Kidney epithelial cell (primary cell): Measurements from ENCODE around the gene CORO7. TPM values are rescaled to one million over a fixed set of nuclear protein-coding genes. Genes with fewer than 3 reads are reported as not detected.

Experiments
- DNase-seq: peaks from one replicate; pipeline ENCODE4 v3.0.0-alpha.2; 2010; ENCODE audit warnings: low read depth
- H3K27me3 ChIP-seq: 2 replicates; pipeline ENCODE4 v1.6.0; 2011; ENCODE audit warnings: low read length; ENCODE audit not compliant: control insufficient read depth, insufficient read depth
- H3K36me3 ChIP-seq: 2 replicates; pipeline ENCODE4 v1.5.1; 2011; ENCODE audit warnings: low read length; ENCODE audit not compliant: control insufficient read depth, insufficient read depth
- H3K4me3 ChIP-seq: 2 replicates; pipeline ENCODE4 v1.5.1; 2011; ENCODE audit warnings: low read depth, mild to moderate bottlenecking, control low read depth, low read length
- total RNA-seq: library from RNA; depleted of rRNA; stranded (reverse); fragments of >200 nt; gene quantifications from 2 replicates; pipeline ENCODE4 v1.2.3, GENCODE V29; 2015
- TF ChIP-seq, protein P1 (sequence below): IDR thresholded peaks from 2 replicates; pipeline ENCODE4 v1.5.1; 2011; ENCODE audit warnings: mild to moderate bottlenecking, moderate library complexity, low read length, control low read depth, inconsistent platforms; ENCODE audit not compliant: insufficient read depth, poor library complexity, severe bottlenecking

CORO7 gene
- total RNA-seq, 1 donor from 2014 or later: 57.3 TPM

DNA sequence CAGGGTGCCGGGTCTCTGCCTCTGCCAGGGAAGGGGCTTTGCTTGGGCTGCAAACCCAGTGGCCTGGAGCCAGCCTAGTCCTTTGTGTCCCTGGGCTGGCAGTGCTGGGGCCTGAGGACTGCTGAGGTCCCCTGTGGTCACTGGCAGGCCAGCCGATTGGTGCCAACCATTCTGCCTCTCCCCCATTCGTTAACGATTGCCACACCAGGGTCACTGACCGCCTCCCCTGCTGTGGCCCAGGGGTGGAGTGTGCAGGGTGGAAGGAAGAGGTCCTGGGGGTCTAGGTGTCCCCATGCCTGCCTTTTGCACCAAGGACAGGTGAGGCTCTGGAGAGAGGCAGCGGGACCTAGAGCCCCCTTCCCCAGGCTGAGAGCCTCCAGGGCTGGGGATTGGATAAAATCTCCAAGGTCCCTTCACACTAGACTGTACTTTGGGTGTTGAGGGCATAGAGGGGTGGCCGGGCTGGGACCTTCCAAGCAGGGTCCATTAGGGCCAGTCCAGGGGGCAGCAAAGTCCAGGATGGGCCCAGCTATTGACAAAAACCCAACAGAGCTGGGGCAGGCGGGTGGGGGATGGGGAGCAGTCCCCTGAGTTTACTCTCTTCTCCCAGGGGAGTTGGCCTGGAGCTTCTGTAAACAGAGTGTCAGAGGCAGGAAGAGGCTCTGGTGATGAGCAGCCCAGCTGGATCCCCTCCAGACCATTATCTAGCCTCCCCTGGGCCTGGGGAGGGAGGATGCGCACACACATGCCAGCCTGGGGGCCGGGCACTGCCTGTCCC, 43.6 kb downstream of the CORO7 start:
- TF ChIP-seq, protein P1, sequence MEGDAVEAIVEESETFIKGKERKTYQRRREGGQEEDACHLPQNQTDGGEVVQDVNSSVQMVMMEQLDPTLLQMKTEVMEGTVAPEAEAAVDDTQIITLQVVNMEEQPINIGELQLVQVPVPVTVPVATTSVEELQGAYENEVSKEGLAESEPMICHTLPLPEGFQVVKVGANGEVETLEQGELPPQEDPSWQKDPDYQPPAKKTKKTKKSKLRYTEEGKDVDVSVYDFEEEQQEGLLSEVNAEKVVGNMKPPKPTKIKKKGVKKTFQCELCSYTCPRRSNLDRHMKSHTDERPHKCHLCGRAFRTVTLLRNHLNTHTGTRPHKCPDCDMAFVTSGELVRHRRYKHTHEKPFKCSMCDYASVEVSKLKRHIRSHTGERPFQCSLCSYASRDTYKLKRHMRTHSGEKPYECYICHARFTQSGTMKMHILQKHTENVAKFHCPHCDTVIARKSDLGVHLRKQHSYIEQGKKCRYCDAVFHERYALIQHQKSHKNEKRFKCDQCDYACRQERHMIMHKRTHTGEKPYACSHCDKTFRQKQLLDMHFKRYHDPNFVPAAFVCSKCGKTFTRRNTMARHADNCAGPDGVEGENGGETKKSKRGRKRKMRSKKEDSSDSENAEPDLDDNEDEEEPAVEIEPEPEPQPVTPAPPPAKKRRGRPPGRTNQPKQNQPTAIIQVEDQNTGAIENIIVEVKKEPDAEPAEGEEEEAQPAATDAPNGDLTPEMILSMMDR: no peak
- no peak for DNase-seq
- peak overlapping the region; percentile 66 for H3K4me3 ChIP-seq
- H3K36me3 ChIP-seq: no peaks in the 10 kb centered on the region
- H3K27me3 ChIP-seq: no peaks in the 10 kb centered on the region

DNA sequence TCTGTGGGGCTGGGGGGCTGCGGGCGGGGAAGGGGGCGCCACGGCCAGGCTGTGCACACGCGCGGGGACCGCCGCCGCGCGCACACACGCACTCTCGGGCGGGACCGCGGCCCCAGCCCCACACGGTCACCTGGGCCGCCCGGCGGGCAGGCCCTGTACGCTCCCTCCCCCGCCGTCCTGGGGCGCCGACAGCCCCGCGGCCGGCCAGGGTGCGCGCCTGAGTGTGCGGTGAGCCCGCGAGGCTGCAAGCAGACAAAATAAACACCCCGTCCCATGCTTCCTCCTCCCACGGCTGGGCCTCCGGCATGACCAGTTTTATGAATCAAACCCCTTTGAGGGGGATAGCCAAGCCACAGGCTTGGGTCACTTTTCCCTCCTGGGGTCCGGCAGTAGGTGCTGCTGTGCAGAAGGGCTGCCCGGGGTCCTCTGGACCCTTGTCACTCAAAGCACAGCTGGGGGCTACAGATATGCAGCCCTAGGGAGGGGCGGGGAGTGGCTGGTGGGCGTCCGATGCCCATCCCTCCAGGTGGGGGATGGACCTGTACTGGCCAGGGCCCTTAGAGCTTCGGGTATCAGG, 44.3 kb downstream of the CORO7 start:
- no peaks in the 10 kb centered on the region for H3K36me3 ChIP-seq
- no peaks in the 10 kb centered on the region for H3K27me3 ChIP-seq
- DNase-seq: no peak
- TF ChIP-seq, protein P1: no peak
- H3K4me3 ChIP-seq: peak overlapping the region; percentile 66

DNA sequence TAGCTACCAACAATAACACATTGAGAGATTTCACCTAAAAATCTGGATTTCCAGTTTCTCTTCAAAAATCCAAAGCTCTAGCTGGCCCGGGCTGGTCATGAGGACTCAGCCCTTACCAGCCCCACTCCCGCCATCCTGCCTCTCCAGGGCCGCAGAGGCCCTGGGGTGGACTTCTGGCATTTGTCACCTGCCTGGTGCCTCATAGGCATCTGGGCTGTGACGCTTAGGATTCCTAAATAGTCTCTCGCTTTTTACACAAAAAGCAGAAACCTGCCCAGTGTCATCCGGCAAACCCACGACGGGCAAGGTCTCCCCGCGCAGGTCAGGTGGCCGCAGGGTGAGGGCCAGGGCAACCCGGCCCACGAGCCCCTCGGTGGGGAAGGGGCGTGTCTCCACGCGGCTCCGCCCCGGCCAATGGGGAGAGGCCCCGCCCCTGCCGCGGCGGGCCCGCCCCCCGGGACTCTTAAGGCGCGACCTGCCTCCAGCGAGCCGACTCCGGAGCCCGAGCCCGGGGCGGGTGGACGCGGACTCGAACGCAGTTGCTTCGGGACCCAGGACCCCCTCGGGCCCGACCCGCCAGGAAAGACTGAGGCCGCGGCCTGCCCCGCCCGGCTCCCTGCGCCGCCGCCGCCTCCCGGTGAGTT, 44.9 kb downstream of the CORO7 start, which contains the start of gene VASN:
TSS of gene VASN (plus strand) at position 492 of the 644 bp plus-strand sequence. CDS start 9,030 bp downstream, outside the sequence.
- H3K36me3 ChIP-seq: no peaks in the 10 kb centered on the region
- no peaks in the 10 kb centered on the region for H3K27me3 ChIP-seq
- peak within 1 kb of the TSS; percentile 66 for H3K4me3 ChIP-seq
- TF ChIP-seq, protein P1: no peak
- DNase-seq: no peak

DNA sequence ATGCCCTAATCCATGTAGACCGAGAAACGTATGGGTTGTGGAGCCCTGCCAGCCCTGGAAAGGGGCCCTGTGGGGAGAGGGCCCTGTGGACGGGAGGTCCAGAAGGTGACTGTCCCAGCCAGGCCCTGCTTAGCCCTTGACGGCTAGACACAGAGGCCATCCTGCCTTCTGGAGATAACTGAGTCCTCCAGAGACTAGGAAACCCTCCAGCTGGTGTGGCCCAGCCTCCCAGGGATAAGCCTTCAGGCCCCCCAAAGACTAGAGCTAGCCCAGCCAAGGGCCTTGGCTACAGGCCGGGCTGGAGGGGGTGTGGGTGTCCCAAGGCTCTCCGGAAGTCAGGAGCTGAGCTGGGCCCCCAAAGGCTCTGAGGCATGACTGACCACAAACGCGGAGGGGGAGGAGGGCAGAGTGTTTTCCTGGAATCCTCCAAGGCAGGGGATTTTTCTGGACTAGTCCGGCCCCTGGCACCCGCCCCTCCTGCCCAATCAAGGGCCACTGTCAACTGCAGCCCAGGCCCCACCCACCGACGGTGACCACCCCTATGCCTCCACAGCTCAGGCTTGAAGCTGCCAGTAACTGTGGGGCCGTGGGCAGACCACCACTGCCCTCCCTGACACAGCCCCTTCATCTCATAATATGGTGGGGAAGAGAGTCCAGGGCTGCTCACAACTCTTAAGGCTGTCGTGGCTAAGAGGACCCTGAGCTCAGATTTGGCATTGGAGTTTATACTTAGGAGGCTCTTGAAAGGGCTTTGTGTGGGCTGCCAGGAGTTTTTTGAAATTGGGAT, 45.6 kb downstream of the CORO7 start:
- TF ChIP-seq, protein P1: no peak
- Histone ChIP-seq H3K4me3 (no peak overlapping the region), H3K36me3 (no peaks in the 10 kb centered on the region), H3K27me3 (no peaks in the 10 kb centered on the region)
- no peak for DNase-seq

DNA sequence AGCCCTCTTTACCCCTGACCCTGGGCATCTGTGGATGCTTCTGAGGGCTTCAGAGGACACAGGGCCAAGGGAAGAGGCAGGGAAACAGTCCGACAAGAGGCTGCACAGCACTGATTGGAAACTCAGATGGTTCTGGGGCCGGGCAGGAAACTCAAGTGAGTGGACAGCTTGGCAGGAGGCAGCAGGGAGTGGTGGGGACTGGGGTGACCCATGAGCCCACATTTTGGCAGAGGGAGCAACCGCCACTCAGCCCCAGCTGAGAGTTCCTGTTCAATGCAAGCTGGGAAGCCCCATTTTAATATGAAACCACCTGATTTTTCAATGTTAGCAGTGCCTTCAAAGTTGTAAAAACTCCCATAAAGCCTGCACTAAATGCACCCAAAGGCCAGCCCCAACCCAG, 46.2 kb downstream of the CORO7 start:
- TF ChIP-seq, protein P1: no peak

More for the DNA sequence above, 46.2 kb downstream of the CORO7 start:
- Histone ChIP-seq H3K27me3 (no peaks in the 10 kb centered on the region), H3K36me3 (no peaks in the 10 kb centered on the region), H3K4me3 (no peak overlapping the region)
- no peak for DNase-seq
